GM06990 (cell line): ENCODE results near the gene REEP5.
"Not testable (repeated sequence)": the region's sequence is repeated elsewhere in the genome, so short reads cannot be mapped to it uniquely, and the experiment has no call there.

Experiments
- DNase-seq: peaks from one replicate; pipeline ENCODE4 v3.0.0-alpha.2; 2011; ENCODE audit not compliant: insufficient read length; ENCODE audit errors: extremely low read depth
- H3K27me3 ChIP-seq: replicated peaks from 2 replicates; pipeline ENCODE4 v1.6.0; 2011; ENCODE audit warnings: low read length; ENCODE audit not compliant: control insufficient read depth, insufficient read depth
- H3K36me3 ChIP-seq: 2 replicates; pipeline ENCODE4 v1.5.1; 2011; ENCODE audit warnings: low read length; ENCODE audit not compliant: control insufficient read depth, insufficient read depth
- H3K4me3 ChIP-seq: replicated peaks from 2 replicates; pipeline ENCODE4 v1.5.1; 2011; ENCODE audit warnings: low read depth, mild to moderate bottlenecking, control low read depth, low read length
- CTCF ChIP-seq: IDR thresholded peaks from 2 replicates; pipeline ENCODE4 v1.5.1; 2011; ENCODE audit warnings: low read length, control low read depth, mild to moderate bottlenecking, inconsistent platforms; ENCODE audit not compliant: insufficient read depth, poor library complexity, severe bottlenecking

Gene REEP5

GRCh38 chr5:112906637-112907036, 15.4 kb downstream of the REEP5 start:
- Histone ChIP-seq H3K27me3 (no peaks in the 10 kb centered on the region), H3K4me3 (no peak overlapping the region), H3K36me3 (no peaks in the 10 kb centered on the region; the same call in 1 of the 2 replicates)
- DNase-seq: no peak
- TF ChIP-seq CTCF: no peak

GRCh38 chr5:112904996-112905395, 17.0 kb downstream of the REEP5 start:
- not testable (repeated sequence) for H3K27me3 ChIP-seq, H3K4me3 ChIP-seq, DNase-seq, H3K36me3 ChIP-seq

DNA sequence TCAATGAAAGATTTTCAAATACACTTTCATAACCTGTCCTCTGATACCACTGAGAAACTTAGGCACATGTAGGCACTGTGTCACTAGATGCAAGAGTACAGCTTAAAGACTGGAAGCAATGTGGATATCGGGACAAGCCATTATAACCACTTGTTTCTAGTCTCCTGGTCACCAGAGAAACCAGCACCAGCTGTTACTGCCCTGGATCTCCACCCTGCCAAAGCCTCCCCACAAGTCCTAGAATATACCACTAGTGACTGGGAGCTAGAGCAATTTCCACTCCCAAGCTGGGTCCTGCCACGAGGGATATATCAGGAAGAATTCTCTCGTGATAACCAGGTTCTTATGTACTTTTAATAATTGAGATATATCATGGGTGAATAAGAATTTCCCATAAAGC, 19.5 kb downstream of the REEP5 start:
- Histone ChIP-seq H3K27me3 (no peaks in the 10 kb centered on the region), H3K36me3 (peaks cover 3% of the 10 kb centered on the region), H3K4me3 (no peak overlapping the region)
- DNase-seq: no peak
- TF ChIP-seq CTCF: no peak

- Histone ChIP-seq H3K27me3 (no peaks in the 10 kb centered on the region), H3K4me3 (no peak overlapping the region), H3K36me3 (peaks cover 5% of the 10 kb centered on the region)
- no peak for DNase-seq
- no peak for TF ChIP-seq CTCF
These were observed 26.3 kb downstream of the REEP5 start for GRCh38 chr5:112895682-112896081.

DNA sequence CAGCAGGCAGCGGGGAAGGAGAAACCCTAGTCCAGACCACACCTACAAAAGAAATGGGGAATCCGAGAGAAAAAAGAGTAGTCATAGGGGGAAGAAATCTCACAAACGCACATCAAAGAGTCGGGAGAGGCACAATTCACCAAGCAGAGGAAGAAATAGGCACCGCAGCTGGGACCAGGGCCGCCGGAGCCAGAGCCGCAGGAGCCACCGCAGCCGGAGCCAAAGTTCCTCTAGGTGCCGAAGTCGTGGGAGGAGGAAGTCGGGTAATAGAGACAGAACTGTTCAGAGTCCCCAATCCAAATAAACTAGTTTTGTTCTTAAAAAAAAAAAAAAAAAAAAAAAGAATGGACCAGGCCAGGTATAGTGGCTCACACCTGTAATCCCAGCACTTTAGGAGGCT, 29.3 kb downstream of the REEP5 start:
- TF ChIP-seq CTCF: no peak
- DNase-seq: no peak
- Histone ChIP-seq H3K27me3 (no peaks in the 10 kb centered on the region), H3K36me3 (peaks cover 2% of the 10 kb centered on the region), H3K4me3 (no peak overlapping the region)

GRCh38 chr5:112892066-112892465, 30.0 kb downstream of the REEP5 start:
- not testable (repeated sequence) for H3K27me3 ChIP-seq, H3K4me3 ChIP-seq, DNase-seq, H3K36me3 ChIP-seq

- no peak for DNase-seq
- H3K27me3 ChIP-seq: no peaks in the 10 kb centered on the region
- TF ChIP-seq CTCF: no peak
- H3K4me3 ChIP-seq: no peak overlapping the region
- peaks cover 26% of the 10 kb centered on the region for H3K36me3 ChIP-seq
These were observed 35.1 kb downstream of the REEP5 start for GRCh38 chr5:112886975-112887374.
